IMR-90 (cell line): ENCODE measurements around the gene SETDB1. TPM values are rescaled to one million over a fixed set of nuclear protein-coding genes. Genes with fewer than 3 reads are reported as not detected.

ENCODE experiments used
- ATAC-seq: fragments of 200-7000 bp; cut with Tn5 transposase; 2 replicates; pipeline ENCODE4 v1.9.1; 2020; ENCODE audit warnings: low read depth, mild to moderate bottlenecking, moderate library complexity
- BruUV-seq: library from RNA; stranded (reverse); fragments of 400-500 nt; replicated peaks from 2 replicates; lab custom pipeline; 2021; lab: Mats Ljungman, UMichigan
- CTCF ChIA-PET: fragments of 300-600 bp; formaldehyde crosslinking; extraction: SDS; loops from one replicate; lab custom pipeline; 2021; ENCODE audit warnings: antibody characterized with exemption; lab: Yijun Ruan, JAX
- POLR2A ChIA-PET: fragments of 300-600 bp; sonication (Branson Sonifier 250); formaldehyde crosslinking; loops from one replicate; lab custom pipeline; 2022; ENCODE audit warnings: antibody characterized with exemption; ENCODE audit not compliant: unreplicated experiment; lab: Charles Lee
- DNase-seq: peaks from one replicate; pipeline ENCODE4 v3.0.0; 2013
- H2AFZ ChIP-seq: replicated peaks from 2 replicates; pipeline ENCODE3; 2013; ENCODE audit warnings: low read length, mild to moderate bottlenecking; ENCODE audit not compliant: poor library complexity
- H2AK5ac ChIP-seq: 2 replicates; pipeline ENCODE4 v1.6.1; 2013; ENCODE audit warnings: low read depth, low read length, inconsistent platforms
- H2AK9ac ChIP-seq: replicated peaks from 2 replicates; pipeline ENCODE3; 2013; ENCODE audit warnings: mild to moderate bottlenecking, low read depth, low read length, moderate library complexity; ENCODE audit not compliant: poor library complexity
- H2BK120ac ChIP-seq: 2 replicates; pipeline ENCODE4 v1.6.1; 2013; ENCODE audit warnings: low read depth, low read length, inconsistent platforms
- H2BK15ac ChIP-seq: 3 replicates; pipeline ENCODE4 v1.6.1; 2013; ENCODE audit warnings: low read depth, low read length, inconsistent platforms
- H2BK20ac ChIP-seq: 2 replicates; pipeline ENCODE4 v1.6.1; 2013; ENCODE audit warnings: low read depth, mild to moderate bottlenecking, inconsistent platforms, low read length, moderate library complexity
- H2BK5ac ChIP-seq: 2 replicates; pipeline ENCODE4 v1.6.1; 2013; ENCODE audit warnings: mild to moderate bottlenecking, low read depth, low read length, inconsistent platforms; ENCODE audit not compliant: poor library complexity, severe bottlenecking
- H3K14ac ChIP-seq: replicated peaks from 2 replicates; pipeline ENCODE4 v1.6.1; 2013; ENCODE audit warnings: low read depth, low read length, inconsistent platforms
- H3K18ac ChIP-seq: 2 replicates; pipeline ENCODE4 v1.6.1; 2013; ENCODE audit warnings: low read depth, low read length, control low read depth
- H3K23ac ChIP-seq: 2 replicates; pipeline ENCODE4 v1.6.1; 2013; ENCODE audit warnings: low read depth, low read length, inconsistent platforms
- H3K27ac ChIP-seq: 2 replicates; pipeline ENCODE4 v1.5.1; 2013; ENCODE audit warnings: mild to moderate bottlenecking, control low read depth, low read length; ENCODE audit not compliant: insufficient read depth
- H3K27me3 ChIP-seq: 2 replicates; pipeline ENCODE4 v1.6.1; 2013; ENCODE audit warnings: low read length; ENCODE audit not compliant: control insufficient read depth, insufficient read depth
- H3K36me3 ChIP-seq: 2 replicates; pipeline ENCODE4 v1.6.1; 2013; ENCODE audit warnings: low read length, mixed read lengths; ENCODE audit not compliant: control insufficient read depth, insufficient read depth
- H3K4ac ChIP-seq: 2 replicates; pipeline ENCODE4 v1.6.1; 2013; ENCODE audit warnings: low read depth, low read length, inconsistent platforms
- H3K4me1 ChIP-seq: 2 replicates; pipeline ENCODE4 v1.6.1; 2013; ENCODE audit warnings: low read length, mixed read lengths; ENCODE audit not compliant: control insufficient read depth, insufficient read depth
- H3K4me2 ChIP-seq: 2 replicates; pipeline ENCODE4 v1.6.1; 2013; ENCODE audit warnings: low read depth, mild to moderate bottlenecking, control low read depth, low read length, moderate library complexity
- H3K4me3 ChIP-seq: 2 replicates; pipeline ENCODE4 v1.5.1; 2013; ENCODE audit warnings: low read depth, mild to moderate bottlenecking, control low read depth, low read length, moderate library complexity; ENCODE audit not compliant: insufficient read depth
- H3K56ac ChIP-seq: 2 replicates; pipeline ENCODE4 v1.6.1; 2013; ENCODE audit warnings: low read length, inconsistent platforms; ENCODE audit not compliant: insufficient read depth; ENCODE audit errors: extremely low read depth
- H3K79me1 ChIP-seq, 2 experiments: 2 replicates each; pipeline ENCODE4 v1.6.1; 2013; ENCODE audit warnings: low read length in 2 of 2, inconsistent platforms in 1 of 2, low read depth in 1 of 2
- H3K9ac ChIP-seq: 2 replicates; pipeline ENCODE4 v1.6.1; 2013; ENCODE audit warnings: low read depth, low read length, control low read depth
- H3K9me1 ChIP-seq: 2 replicates; pipeline ENCODE4 v1.6.1; 2013; ENCODE audit warnings: low read length, inconsistent platforms; ENCODE audit not compliant: insufficient read depth
- H3K9me3 ChIP-seq: 2 replicates; pipeline ENCODE4 v1.6.1; 2013; ENCODE audit warnings: low read length; ENCODE audit not compliant: control insufficient read depth, insufficient read depth
- H4K20me1 ChIP-seq: 2 replicates; pipeline ENCODE4 v1.6.1; 2013; ENCODE audit warnings: low read length, inconsistent platforms; ENCODE audit not compliant: insufficient read depth
- H4K5ac ChIP-seq: 2 replicates; pipeline ENCODE4 v1.6.1; 2013; ENCODE audit warnings: mild to moderate bottlenecking, low read depth, low read length, control low read depth
- H4K8ac ChIP-seq, 2 experiments: 2 replicates each; pipeline ENCODE4 v1.6.1; 2013; ENCODE audit warnings: low read depth in 2 of 2, low read length in 2 of 2, control low read depth in 1 of 2, inconsistent platforms in 1 of 2
- H4K91ac ChIP-seq: 2 replicates; pipeline ENCODE4 v1.6.1; 2013; ENCODE audit warnings: low read depth, low read length, inconsistent platforms; ENCODE audit not compliant: insufficient read depth
- BHLHE40 ChIP-seq: fragments of 150-350 bp; IDR thresholded peaks from 2 replicates; pipeline ENCODE4 v1.6.1; 2016; ENCODE audit warnings: mild to moderate bottlenecking, low read depth, low read length
- CEBPB ChIP-seq: IDR thresholded peaks from 2 replicates; pipeline ENCODE4 v1.6.1; 2012; ENCODE audit warnings: low read depth, low read length, improper control_type of control experiment
- CHD1 ChIP-seq: IDR thresholded peaks from 2 replicates; pipeline ENCODE4 v1.6.1; 2012; ENCODE audit warnings: low read depth, low read length, improper control_type of control experiment
- CTCF ChIP-seq: conservative IDR thresholded peaks from 2 replicates; pipeline ENCODE4 v1.5.1; 2012; ENCODE audit warnings: mild to moderate bottlenecking, low read depth, low read length, improper control_type of control experiment
- ELK1 ChIP-seq: fragments of 150-350 bp; IDR thresholded peaks from 2 replicates; pipeline ENCODE4 v1.6.1; 2016; ENCODE audit warnings: low read depth, mild to moderate bottlenecking, low read length, moderate library complexity, borderline replicate concordance
- FOS ChIP-seq: fragments of 150-350 bp; IDR thresholded peaks from 2 replicates; pipeline ENCODE4 v1.6.1; 2016; ENCODE audit warnings: low read depth, low read length
- MAFK ChIP-seq: IDR thresholded peaks from 2 replicates; pipeline ENCODE4 v1.6.1; 2012; ENCODE audit warnings: low read depth, low read length, improper control_type of control experiment
- MAZ ChIP-seq: IDR thresholded peaks from 2 replicates; pipeline ENCODE4 v1.6.1; 2012; ENCODE audit warnings: low read depth, mild to moderate bottlenecking, low read length, improper control_type of control experiment, moderate library complexity, borderline replicate concordance
- MXI1 ChIP-seq: IDR thresholded peaks from 2 replicates; pipeline ENCODE4 v1.6.1; 2012; ENCODE audit warnings: low read depth, mild to moderate bottlenecking, low read length, moderate library complexity, borderline replicate concordance
- NFE2L2 ChIP-seq: fragments of 150-350 bp; IDR thresholded peaks from 2 replicates; pipeline ENCODE4 v1.6.1; 2016; ENCODE audit warnings: low read depth, mild to moderate bottlenecking, low read length
- POLR2A ChIP-seq: IDR thresholded peaks from 2 replicates; pipeline ENCODE4 v1.6.1; 2012; ENCODE audit warnings: mild to moderate bottlenecking, low read depth, low read length
- RAD21 ChIP-seq: IDR thresholded peaks from 2 replicates; pipeline ENCODE4 v1.6.1; 2012; ENCODE audit warnings: low read length, improper control_type of control experiment
- RCOR1 ChIP-seq: IDR thresholded peaks from 2 replicates; pipeline ENCODE4 v1.6.1; 2012; ENCODE audit warnings: mild to moderate bottlenecking, low read length, improper control_type of control experiment; ENCODE audit not compliant: insufficient replicate concordance
- RFX5 ChIP-seq: IDR thresholded peaks from 2 replicates; pipeline ENCODE4 v1.8.0; 2012; ENCODE audit warnings: low read depth, mild to moderate bottlenecking, low read length, moderate library complexity
- SMC3 ChIP-seq: fragments of 150-350 bp; IDR thresholded peaks from 2 replicates; pipeline ENCODE4 v1.6.1; 2016; ENCODE audit warnings: low read depth, mild to moderate bottlenecking, antibody characterized with exemption, low read length, moderate library complexity
- USF2 ChIP-seq: fragments of 150-350 bp; IDR thresholded peaks from 2 replicates; pipeline ENCODE4 v1.6.1; 2017; ENCODE audit warnings: mild to moderate bottlenecking, antibody characterized with exemption, low read length, low read depth
- WGBS, 2 experiments: methylation state at CpG; one replicate each; pipeline versions ENCODE4 v1.1.5 to v1.1.7; 2013; ENCODE audit warnings: missing lambda C conversion rate in 2 of 2; ENCODE audit not compliant: insufficient read length in 1 of 2; ENCODE audit errors: extremely low coverage in 2 of 2; 5-methylcytosine and 5-hydroxymethylcytosine counted together
- dilution Hi-C: fragments of 300-500 bp; cut with HindIII; formaldehyde crosslinking; loops from one replicate; pipeline ENCODE4 v1.14.3; 2018; ENCODE audit warnings: low sequenced_read_pairs; ENCODE audit not compliant: unreplicated experiment
- in situ Hi-C: fragments of 300-500 bp; cut with MboI; formaldehyde crosslinking; loops from 3 replicates; pipeline ENCODE4 v1.14.3; 2019; ENCODE audit warnings: low sequenced_read_pairs, inconsistent platforms, mixed read lengths
- intact Hi-C: fragments of 100-400 bp; cut with micrococcal nuclease; formaldehyde crosslinking; loops from 2 replicates; pipeline ENCODE4 v1.10.0; 2022
- polyA plus RNA-seq, 3 experiments: library from polyadenylated mRNA; depleted of rRNA; stranded (reverse); fragments of >200 nt; gene quantifications; 2 replicates each; pipeline ENCODE4 v1.2.3, GENCODE V29; 2012; ENCODE audit warnings: low replicate concordance in 1 of 3
- total RNA-seq: library from RNA; depleted of rRNA; stranded (reverse); fragments of >200 nt; gene quantifications from 2 replicates; pipeline ENCODE4 v1.2.3, GENCODE V29; 2012

SETDB1 gene
- total and polyA plus RNA-seq, 2 of the 4 experiments (the other 2 are of a cell fraction): 18.7 to 22.9 TPM

- Histone ChIP-seq H3K9ac (no peak overlapping the region), H3K4me1 (no peaks in the 10 kb centered on the region), H3K56ac (no peak overlapping the region), H2BK15ac (no peak overlapping the region), H3K4me2 (no peak overlapping the region), H4K5ac (no peak overlapping the region), H3K27me3 (no peaks in the 10 kb centered on the region), H4K8ac (no peak overlapping the region), H2BK5ac (no peak overlapping the region), H3K23ac (no peak overlapping the region), H3K4me3 (no peak overlapping the region), H3K14ac (no peak overlapping the region), H3K4ac (no peak overlapping the region), H3K9me3 (no peaks in the 10 kb centered on the region), H2AK5ac (no peak overlapping the region), H3K18ac (no peak overlapping the region), H3K79me1 (no peaks in the 10 kb centered on the region), H4K91ac (no peak overlapping the region), H2BK120ac (no peak overlapping the region), H3K36me3 (no peaks in the 10 kb centered on the region), H3K9me1 (0 out of 2 replicates have a peak, but pooled peaks cover 7% of the 10 kb centered on the region), H2AFZ (no peak overlapping the region), H3K27ac (no peak overlapping the region), H2AK9ac (no peak overlapping the region), H2BK20ac (no peak overlapping the region), H4K20me1 (no peaks in the 10 kb centered on the region)
- ATAC-seq (no peak), DNase-seq (no peak)
- in situ Hi-C loops (no loop called here), intact Hi-C loops (no loop called here), dilution Hi-C loops (no loop called here)
- TF ChIP-seq CHD1 (no peak), MAZ (no peak), POLR2A (no peak), FOS (no peak), USF2 (no peak), MAFK (no peak), MXI1 (no peak), RAD21 (no peak), ELK1 (no peak), SMC3 (no peak), CEBPB (no peak), NFE2L2 (no peak), BHLHE40 (no peak), RCOR1 (no peak), RFX5 (no peak), CTCF (no peak)
- ChIA-PET POLR2A (no interaction called here), CTCF (no interaction called here)
- BruUV-seq: no TSS peak
- no CpG with 5 or more reads among the region's 7 CpGs for WGBS, 2 experiments
Observed at GRCh38 chr1:150917387-150917786, 8.8 kb upstream of the SETDB1 start.
